ENCODE data around the gene ELP2.

ELP2 gene

DNA sequence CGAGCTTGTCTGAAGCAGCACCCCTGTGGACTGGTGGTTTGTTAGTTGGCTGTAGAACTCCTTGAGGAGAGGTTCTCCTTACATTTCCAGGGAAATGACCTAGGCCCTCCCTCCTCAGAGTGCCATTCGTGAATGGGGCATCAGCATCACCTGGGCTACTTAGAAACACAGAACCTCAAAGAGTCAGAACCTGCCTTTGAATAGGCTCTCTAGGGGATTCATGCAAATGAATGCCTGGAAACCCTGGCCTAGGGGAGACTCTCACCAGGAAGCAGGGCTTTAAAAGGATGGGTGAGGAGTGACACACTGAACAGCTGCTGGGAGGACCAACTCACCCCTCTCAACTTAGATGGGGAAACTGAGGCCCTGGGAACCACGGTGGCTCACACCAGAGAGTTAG lies 55.5 kb downstream of the ELP2 start:
- no peak overlapping the region for H3K4me3 ChIP-seq (ENCODE audit: control insufficient read depth, low read depth, low read length)
- DNase-seq (ENCODE audit: low read depth), result no peak
- no peak for TF ChIP-seq CTCF (conservative IDR thresholded peaks at IDR 0.05; ENCODE audit: control insufficient read depth, insufficient read depth, low read depth, low read length)

DNA sequence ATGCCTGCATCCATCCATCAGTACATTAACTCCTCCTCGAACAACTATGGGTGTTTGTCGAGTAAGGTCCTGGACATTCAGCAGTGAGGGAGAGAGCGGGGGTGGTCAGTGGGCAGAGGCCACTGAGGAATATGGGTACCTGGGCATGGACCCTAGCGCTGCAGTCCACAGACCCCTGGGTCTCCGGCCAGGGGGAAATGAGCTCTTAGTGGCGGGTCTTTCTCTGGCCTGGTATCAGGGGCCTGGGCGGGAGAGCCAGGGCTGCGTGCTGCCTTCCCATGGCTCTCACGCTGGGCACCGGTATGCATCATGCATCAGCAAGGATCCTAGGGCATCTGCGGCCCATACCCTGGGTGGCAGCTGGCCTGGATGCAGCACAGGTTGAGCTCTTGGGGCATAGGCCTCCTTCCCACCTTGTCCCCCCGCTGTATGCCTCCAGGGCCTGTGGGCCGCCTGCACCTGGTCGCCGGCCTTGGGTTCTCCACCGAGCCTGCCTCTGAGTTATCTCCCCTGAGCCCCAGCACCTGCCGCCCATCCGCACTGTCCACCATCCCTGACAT lies 56.3 kb downstream of the ELP2 start:
- no peak overlapping the region for H3K4me3 ChIP-seq (ENCODE audit: control insufficient read depth, low read depth, low read length)
- DNase-seq (ENCODE audit: low read depth), result no peak
- TF ChIP-seq CTCF (conservative IDR thresholded peaks at IDR 0.05; ENCODE audit: control insufficient read depth, insufficient read depth, low read depth, low read length), result no peak

GRCh38 chr18:36186461-36187192 lies 56.9 kb downstream of the ELP2 start:
- H3K4me3 ChIP-seq (ENCODE audit: control insufficient read depth, low read depth, low read length), result peak overlapping the region; percentile 91
- TF ChIP-seq CTCF (conservative IDR thresholded peaks at IDR 0.05; ENCODE audit: control insufficient read depth, insufficient read depth, low read depth, low read length), result no peak
- DNase-seq (ENCODE audit: low read depth), result peak; percentile 19

- TF ChIP-seq CTCF (conservative IDR thresholded peaks at IDR 0.05; ENCODE audit: control insufficient read depth, insufficient read depth, low read depth, low read length), result no peak
- peak; percentile 45 for DNase-seq (ENCODE audit: low read depth)
- peak within 1 kb of the TSS; percentile 91 for H3K4me3 ChIP-seq (ENCODE audit: control insufficient read depth, low read depth, low read length)
Measured at GRCh38 chr18:36187193-36187825, 57.6 kb downstream of the ELP2 start, which contains the start of gene MOCOS. Gene MOCOS, plus strand, starts transcription at chr18:36187497. Its CDS starts 43 bp downstream, at chr18:36187540.

DNA sequence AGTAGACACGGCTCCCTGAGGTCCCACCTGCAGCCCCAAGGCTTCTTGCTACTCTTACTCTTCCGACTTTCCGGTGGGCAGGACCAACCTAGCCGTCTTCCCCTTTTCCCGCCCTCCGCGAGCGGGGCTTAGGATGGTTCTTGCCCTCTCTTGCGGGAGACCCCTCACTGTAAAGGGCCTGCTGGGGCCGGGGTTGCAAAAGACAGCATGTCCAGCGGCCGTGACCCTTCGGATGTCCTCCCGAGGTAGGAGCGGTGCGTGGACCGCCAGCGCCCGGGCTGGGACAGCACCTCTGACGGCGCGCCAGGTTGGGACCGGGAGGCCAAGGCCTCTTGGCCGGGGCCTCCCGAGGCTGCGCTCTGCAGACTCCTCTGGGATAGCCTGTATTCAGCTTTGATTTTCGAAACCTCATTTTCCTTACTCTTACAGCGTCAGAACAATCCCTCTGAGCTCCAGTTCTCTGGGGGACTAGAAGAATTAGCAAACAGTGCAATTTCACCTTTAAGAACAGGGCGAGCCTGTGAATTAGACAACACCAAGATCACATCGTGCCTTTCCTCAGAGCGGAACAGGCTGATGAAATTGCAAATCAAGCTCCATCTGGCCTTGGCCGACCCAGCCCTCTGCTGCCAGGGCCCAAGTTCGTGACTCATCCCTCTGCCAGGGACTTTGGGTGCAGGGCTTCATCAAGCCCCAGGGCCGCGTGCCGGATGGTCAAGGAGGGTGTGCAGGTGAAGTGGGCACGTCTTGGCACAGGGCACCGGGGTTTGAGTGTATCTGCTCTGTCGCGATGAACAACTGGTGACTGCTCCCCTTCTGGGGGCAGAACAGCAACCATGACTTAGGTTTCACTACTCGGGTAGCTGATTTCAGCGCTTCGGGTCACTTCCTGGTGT lies 58.4 kb downstream of the ELP2 start:
- no peak for TF ChIP-seq CTCF (conservative IDR thresholded peaks at IDR 0.05; ENCODE audit: control insufficient read depth, insufficient read depth, low read depth, low read length)
- H3K4me3 ChIP-seq (ENCODE audit: control insufficient read depth, low read depth, low read length), result peak overlapping the region; percentile 91
- DNase-seq (ENCODE audit: low read depth), result peak; percentile 57

GRCh38 chr18:36188916-36189315 lies 59.2 kb downstream of the ELP2 start:
- TF ChIP-seq CTCF (conservative IDR thresholded peaks at IDR 0.05; ENCODE audit: control insufficient read depth, insufficient read depth, low read depth, low read length), result no peak
- DNase-seq (ENCODE audit: low read depth), result no peak
- H3K4me3 ChIP-seq (ENCODE audit: control insufficient read depth, low read depth, low read length), result no peak overlapping the region

Data from fibroblast of mammary gland (primary cell).